B cell (primary cell): ENCODE measurements around the gene KMO. TPM values are rescaled to one million over a fixed set of nuclear protein-coding genes. Genes with fewer than 3 reads are reported as not detected.

Source experiments
- ATAC-seq: fragments of 200-7000 bp; cut with Tn5 transposase; one replicate; pipeline ENCODE4 v1.10.0; 2021; ENCODE audit warnings: low read depth, mild to moderate bottlenecking, moderate number of reproducible peaks, moderate library complexity
- CTCF ChIA-PET: fragments of 350-600 bp; sonication (Branson Sonifier 250); formaldehyde crosslinking; loops from one replicate; lab custom pipeline; 2021; ENCODE audit warnings: antibody characterized with exemption, inconsistent platforms; lab: Charles Lee
- POLR2A ChIA-PET: fragments of 350-600 bp; sonication (Branson Sonifier 250); formaldehyde crosslinking; loops from one replicate; lab custom pipeline; 2021; ENCODE audit warnings: antibody characterized with exemption; lab: Charles Lee
- DNase-seq: peaks from one replicate; pipeline ENCODE4 v3.0.0; 2013
- H2AFZ ChIP-seq: 2 replicates; pipeline ENCODE4 v1.6.1; 2012; ENCODE audit warnings: mild to moderate bottlenecking, low read depth, low read length; ENCODE audit not compliant: insufficient read depth, poor library complexity, severe bottlenecking
- H3K27ac ChIP-seq, 2 donors: 1 replicate in 1 of 2; 2 replicates in 1 of 2; pipeline ENCODE4 v1.5.1; 2012 to 2013; ENCODE audit warnings: low read length in 2 of 2, mild to moderate bottlenecking in 2 of 2, moderate library complexity in 1 of 2
- H3K27me3 ChIP-seq, 4 experiments: fragments of 200-600 bp in 1 of 4; sonication (generic) in 1 of 4; replicated peaks in 1 of 4; 1 replicate in 2 of 4; 2 replicates in 2 of 4; pipeline versions ENCODE4 v1.6.1 to v1.7.0; 2013 to 2016; ENCODE audit warnings: low read length in 3 of 4, mild to moderate bottlenecking in 2 of 4, mixed read lengths in 1 of 4, moderate library complexity in 1 of 4; ENCODE audit not compliant: insufficient read depth in 4 of 4, control insufficient read depth in 3 of 4; ENCODE audit errors: control extremely low read depth in 1 of 4
- H3K36me3 ChIP-seq, 2 experiments: replicated peaks in 1 of 2; 1 replicate in 1 of 2; 2 replicates in 1 of 2; pipeline versions ENCODE4 v1.6.1 to v1.7.1; 2013; ENCODE audit warnings: low read length in 1 of 2; ENCODE audit not compliant: insufficient read depth in 2 of 2, control insufficient read depth in 1 of 2; ENCODE audit errors: control extremely low read depth in 1 of 2, extremely low read depth in 1 of 2
- H3K4me1 ChIP-seq, 2 donors: fragments of 200-600 bp in 1 of 2; sonication (generic) in 1 of 2; 1 replicate in 1 of 2; 2 replicates in 1 of 2; pipeline versions ENCODE4 v1.5.1 to v1.6.1; 2013 to 2017; ENCODE audit warnings: low read length in 2 of 2; ENCODE audit not compliant: control insufficient read depth in 2 of 2, insufficient read depth in 2 of 2
- H3K4me2 ChIP-seq: replicated peaks from 2 replicates; pipeline ENCODE3; 2012; ENCODE audit warnings: mild to moderate bottlenecking, low read depth, low read length; ENCODE audit not compliant: poor library complexity, severe bottlenecking
- H3K4me3 ChIP-seq, 5 experiments: fragments of 200-600 bp in 1 of 5; sonication (generic) in 1 of 5; 1 replicate in 3 of 5; 2 replicates in 2 of 5; pipeline versions ENCODE4 v1.5.1 to v1.7.0; 2011 to 2016; ENCODE audit warnings: low read length in 4 of 5, mild to moderate bottlenecking in 4 of 5, low read depth in 2 of 5, control low read depth in 1 of 5, moderate library complexity in 1 of 5; ENCODE audit not compliant: insufficient read depth in 1 of 5; ENCODE audit errors: control extremely low read depth in 1 of 5, extremely low read depth in 1 of 5
- H3K79me2 ChIP-seq: fragments of 200-600 bp; sonication (generic); one replicate; pipeline ENCODE4 v1.6.0; 2016; ENCODE audit warnings: low read length; ENCODE audit not compliant: control insufficient read depth, insufficient read depth
- H3K9ac ChIP-seq: fragments of 200-600 bp; sonication (generic); 2 replicates; pipeline ENCODE4 v1.6.1; 2017; ENCODE audit warnings: mild to moderate bottlenecking, low read length, moderate library complexity
- H3K9me3 ChIP-seq, 3 donors: one replicate each; pipeline versions ENCODE4 v1.6.1 to v1.7.1; 2013; ENCODE audit warnings: low read length in 2 of 3; ENCODE audit not compliant: control insufficient read depth in 2 of 3, insufficient read depth in 1 of 3; ENCODE audit errors: control extremely low read depth in 1 of 3
- H4K20me1 ChIP-seq: 2 replicates; pipeline ENCODE4 v1.6.0; 2012; ENCODE audit warnings: mild to moderate bottlenecking, low read length; ENCODE audit not compliant: insufficient read depth, control insufficient read depth, poor library complexity, severe bottlenecking
- H3K27ac Mint-ChIP-seq: one replicate; pipeline ENCODE4 v1.8.0; 2021; ENCODE audit warnings: mixed read lengths
- H3K27me3 Mint-ChIP-seq: one replicate; pipeline ENCODE4 v1.8.0; 2021; ENCODE audit warnings: mixed read lengths
- H3K4me1 Mint-ChIP-seq: one replicate; pipeline ENCODE4 v1.8.0; 2021; ENCODE audit warnings: mixed read lengths
- H3K4me3 Mint-ChIP-seq: one replicate; pipeline ENCODE4 v1.8.0; 2021; ENCODE audit warnings: mixed read lengths
- H3K9me3 Mint-ChIP-seq: one replicate; pipeline ENCODE4 v1.8.0; 2022; ENCODE audit warnings: mixed read lengths; ENCODE audit not compliant: insufficient read depth
- CTCF ChIP-seq: fragments of 200-600 bp; IDR thresholded peaks from one replicate; pipeline ENCODE4 v1.8.0; 2022; ENCODE audit warnings: antibody characterized with exemption, mild to moderate bottlenecking
- EZH2 ChIP-seq: IDR thresholded peaks from 2 replicates; pipeline ENCODE4 v1.6.1; 2012; ENCODE audit warnings: borderline replicate concordance, low read depth, mild to moderate bottlenecking, moderate library complexity, low read length; ENCODE audit not compliant: insufficient read depth, poor library complexity, severe bottlenecking
- WGBS: methylation state at CpG from one replicate; pipeline ENCODE4 v1.1.5; 2013; ENCODE audit warnings: missing lambda C conversion rate; ENCODE audit not compliant: insufficient coverage; 5-methylcytosine and 5-hydroxymethylcytosine counted together
- intact Hi-C: fragments of 100-400 bp; cut with micrococcal nuclease; formaldehyde crosslinking; loops from one replicate; pipeline ENCODE4 v1.10.0; 2022
- polyA plus RNA-seq: library from polyadenylated mRNA; depleted of rRNA; stranded (reverse); fragments of >200 nt; gene quantifications from 2 replicates; pipeline ENCODE4 v1.2.3, GENCODE V29; 2012
- total RNA-seq, 2 donors: library from RNA; stranded (reverse); fragments of 120-200 nt in 1 of 2; gene quantifications; 1 replicate in 1 of 2; 2 replicates in 1 of 2; pipeline versions ENCODE4 v1.2.3 to v1.2.4, GENCODE V29; 2013 to 2022

Gene KMO
- total and polyA plus RNA-seq, 2 donors (not counting 1 experiment from before 2014, with no cell fraction given), result 14.0 to 34.0 TPM

GRCh38 chr1:241579434-241579833, 47.3 kb downstream of the KMO start:
- POLR2A ChIA-PET, result no interaction called here

GRCh38 chr1:241582921-241583321, 50.7 kb downstream of the KMO start:
- H3K4me3 Mint-ChIP-seq, result no peak overlapping the region
- DNase-seq, result no peak
- TF ChIP-seq CTCF (no peak), EZH2 (no peak)
- WGBS, result 100% methylated on average over 1 of the region's 1 CpG
- no peak for ATAC-seq
- peaks cover 4% of the 10 kb centered on the region for H3K79me2 ChIP-seq
- CTCF ChIA-PET, result interaction anchor here (2.5 kb wide), 1 partner anchor 28 kb away, joined by 6 read pairs; no protein-coding TSS in a partner anchor
- H3K27ac Mint-ChIP-seq, result peak overlapping the region; percentile 50
- H3K4me3 ChIP-seq, result no peak overlapping the region
- no peaks in the 10 kb centered on the region for H4K20me1 ChIP-seq
- H3K4me1 ChIP-seq, result no peaks in the 10 kb centered on the region
- POLR2A ChIA-PET, result no interaction called here
- peaks cover 3 to 68% of the 10 kb centered on the region in 2 experiments for H3K36me3 ChIP-seq
- H3K27ac ChIP-seq, result peak overlapping the region in 1 of 2 donors; percentile 6
- H3K27me3 ChIP-seq, result no peaks in the 10 kb centered on the region
- H2AFZ ChIP-seq, result no peak overlapping the region
- no peak overlapping the region for H3K4me2 ChIP-seq
- H3K4me1 Mint-ChIP-seq, result peaks cover 8% of the 10 kb centered on the region
- intact Hi-C loops, result no loop called here
- peaks cover 0 to 2% (median 0%) of the 10 kb centered on the region in 3 donors for H3K9me3 ChIP-seq
- no peaks in the 10 kb centered on the region for H3K9me3 Mint-ChIP-seq
- H3K27me3 Mint-ChIP-seq, result no peaks in the 10 kb centered on the region
- no peak overlapping the region for H3K9ac ChIP-seq

More at GRCh38 chr1:241579434-241579833, 47.3 kb downstream of the KMO start:
- Histone ChIP-seq H3K4me3 (no peak overlapping the region), H3K27ac (no peak overlapping the region), H3K9me3 (peaks cover 0 to 6% (median 2%) of the 10 kb centered on the region in 3 donors), H3K4me2 (no peak overlapping the region), H3K27me3 (no peaks in the 10 kb centered on the region), H3K36me3 (peaks cover 7 to 85% of the 10 kb centered on the region in 2 experiments), H2AFZ (no peak overlapping the region), H3K4me1 (no peaks in the 10 kb centered on the region), H4K20me1 (no peaks in the 10 kb centered on the region), H3K79me2 (peaks cover 8% of the 10 kb centered on the region), H3K9ac (no peak overlapping the region)
- no peak overlapping the region for H3K4me3 Mint-ChIP-seq
- H3K27ac Mint-ChIP-seq, result no peak overlapping the region
- ATAC-seq (no peak), DNase-seq (no peak)
- intact Hi-C loops, result no loop called here
- peaks cover 7% of the 10 kb centered on the region for H3K9me3 Mint-ChIP-seq
- TF ChIP-seq CTCF (no peak), EZH2 (no peak)
- no peaks in the 10 kb centered on the region for H3K27me3 Mint-ChIP-seq
- H3K4me1 Mint-ChIP-seq, result peaks cover 19% of the 10 kb centered on the region
- CTCF ChIA-PET, result interaction anchor here (1.3 to 1.7 kb wide), 3 partner anchors 10 to 32 kb away, joined by 4 to 7 read pairs (median 4); no protein-coding TSS in a partner anchor
- WGBS, result 94% methylated on average over 4 of the region's 4 CpGs
